Vagina (tissue), 2 donors: ENCODE measurements around the gene CPOX.

Source experiments
- CTCF ChIP-seq, 3 experiments: fragments of 450-650 bp in 2 of 3; fragments of 200-600 bp in 1 of 3; sonication (generic) in 1 of 3; IDR thresholded peaks; one replicate each; pipeline ENCODE4 v1.5.1; 2017 to 2019; ENCODE audit warnings: antibody characterized with exemption in 3 of 3, mild to moderate bottlenecking in 2 of 3, moderate library complexity in 2 of 3
- POLR2A ChIP-seq, 2 donors: fragments of 450-650 bp; IDR thresholded peaks; one replicate each; pipeline ENCODE4 v1.6.1; 2017; ENCODE audit warnings: antibody characterized with exemption in 2 of 2, mild to moderate bottlenecking in 2 of 2, moderate library complexity in 2 of 2
- POLR2AphosphoS5 ChIP-seq, 2 donors: sonication (generic); formaldehyde crosslinking; IDR thresholded peaks; one replicate each; pipeline ENCODE4 v1.9.0; 2017; ENCODE audit warnings: antibody characterized with exemption in 2 of 2, mild to moderate bottlenecking in 2 of 2, low read depth in 1 of 2; ENCODE audit not compliant: insufficient read depth in 1 of 2

- TF ChIP-seq CTCF (IDR thresholded peaks at IDR 0.05) (no peak), POLR2A (IDR thresholded peaks at IDR 0.05) (no peak), POLR2AphosphoS5 (IDR thresholded peaks at IDR 0.05; ENCODE audit: insufficient read depth in 1 of 2, low read depth in 1 of 2) (no peak)
Measured at GRCh38 chr3:98582042-98582441, 11.4 kb downstream of the CPOX start.
